Ovary (tissue), 3 donors: ENCODE data around the gene DYNC1H1.

Experiments used
- POLR2A ChIP-seq: fragments of 450-650 bp; IDR thresholded peaks from one replicate; pipeline ENCODE4 v1.6.1; 2017; ENCODE audit warnings: antibody characterized with exemption, mild to moderate bottlenecking, moderate library complexity
- TF ChIP-seq, protein P1 (sequence below), 3 donors: fragments of 450-650 bp in 2 of 3; fragments of 200-600 bp in 1 of 3; IDR thresholded peaks; one replicate each; pipeline versions ENCODE4 v1.5.1 to v1.8.0; 2016 to 2022; ENCODE audit warnings: antibody characterized with exemption in 3 of 3, mild to moderate bottlenecking in 1 of 3
- donor health status: DM: no; HTN: no; CAD: no.

DNA sequence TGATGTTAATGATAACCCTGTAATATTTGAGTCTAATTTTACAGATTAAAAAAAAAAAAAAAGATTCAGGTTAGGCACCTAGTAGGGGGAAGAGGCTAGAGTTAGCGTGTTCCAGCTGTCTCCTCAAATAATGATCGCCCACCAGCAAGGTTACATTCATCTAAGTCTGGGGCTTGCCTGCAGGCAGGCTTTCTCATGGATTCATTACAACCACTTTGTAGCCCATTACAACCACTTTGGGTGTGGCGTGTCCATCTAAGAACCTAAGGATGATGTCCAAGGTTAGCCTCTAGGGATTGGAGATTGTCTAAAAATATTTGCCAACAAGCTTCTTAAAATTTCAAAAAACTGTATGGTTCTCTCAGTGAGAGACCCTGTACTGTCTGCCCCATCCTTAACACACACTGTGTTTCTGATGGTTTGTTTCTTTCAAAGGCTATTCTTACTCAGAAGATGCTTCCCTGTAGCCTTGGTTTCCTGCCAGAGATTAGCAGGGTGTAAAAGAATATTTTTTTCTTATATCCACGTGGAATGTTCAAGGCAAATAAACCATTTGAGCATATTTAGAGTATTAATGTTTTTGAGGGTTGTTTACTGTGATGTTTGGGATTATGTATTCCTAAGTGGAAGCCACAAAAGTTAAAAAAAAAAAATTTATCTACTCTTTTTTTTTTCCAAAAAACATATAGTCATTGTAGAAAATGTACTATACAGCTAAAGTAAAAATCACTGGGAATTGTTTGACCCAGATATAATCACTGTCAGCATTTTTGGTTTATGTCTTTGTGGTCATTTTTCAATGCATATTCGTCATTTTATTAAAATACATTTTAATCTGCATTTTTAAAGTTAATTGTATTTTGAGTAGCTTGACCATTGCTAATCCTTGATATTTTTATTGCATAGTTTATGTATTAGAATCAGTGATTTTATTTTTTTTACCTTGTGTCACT, 1.7 kb downstream of the DYNC1H1 start:
- TF ChIP-seq, protein P1, sequence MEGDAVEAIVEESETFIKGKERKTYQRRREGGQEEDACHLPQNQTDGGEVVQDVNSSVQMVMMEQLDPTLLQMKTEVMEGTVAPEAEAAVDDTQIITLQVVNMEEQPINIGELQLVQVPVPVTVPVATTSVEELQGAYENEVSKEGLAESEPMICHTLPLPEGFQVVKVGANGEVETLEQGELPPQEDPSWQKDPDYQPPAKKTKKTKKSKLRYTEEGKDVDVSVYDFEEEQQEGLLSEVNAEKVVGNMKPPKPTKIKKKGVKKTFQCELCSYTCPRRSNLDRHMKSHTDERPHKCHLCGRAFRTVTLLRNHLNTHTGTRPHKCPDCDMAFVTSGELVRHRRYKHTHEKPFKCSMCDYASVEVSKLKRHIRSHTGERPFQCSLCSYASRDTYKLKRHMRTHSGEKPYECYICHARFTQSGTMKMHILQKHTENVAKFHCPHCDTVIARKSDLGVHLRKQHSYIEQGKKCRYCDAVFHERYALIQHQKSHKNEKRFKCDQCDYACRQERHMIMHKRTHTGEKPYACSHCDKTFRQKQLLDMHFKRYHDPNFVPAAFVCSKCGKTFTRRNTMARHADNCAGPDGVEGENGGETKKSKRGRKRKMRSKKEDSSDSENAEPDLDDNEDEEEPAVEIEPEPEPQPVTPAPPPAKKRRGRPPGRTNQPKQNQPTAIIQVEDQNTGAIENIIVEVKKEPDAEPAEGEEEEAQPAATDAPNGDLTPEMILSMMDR (IDR thresholded peaks at IDR 0.05): no peak
- TF ChIP-seq POLR2A: no peak
